Measurements from ENCODE around the gene PDE1C.

PDE1C gene

GRCh38 chr7:32103361-32103760 is 33.2 kb upstream of the PDE1C start:
- no peak for DNase-seq (ENCODE audit: low read depth)
- no peak for TF ChIP-seq CTCF (conservative IDR thresholded peaks at IDR 0.05; ENCODE audit: low read depth, low read length)
- no peak overlapping the region for H3K4me3 ChIP-seq (ENCODE audit: low read depth, low read length)

- no peak for TF ChIP-seq CTCF (conservative IDR thresholded peaks at IDR 0.05; ENCODE audit: low read depth, low read length)
- DNase-seq (ENCODE audit: low read depth), result no peak
- H3K4me3 ChIP-seq (ENCODE audit: low read depth, low read length), result no peak overlapping the region
These were observed 32.2 kb upstream of the PDE1C start for GRCh38 chr7:32102432-32102873.

GRCh38 chr7:32100407-32100907 is 30.2 kb upstream of the PDE1C start:
- no peak overlapping the region for H3K4me3 ChIP-seq (ENCODE audit: low read depth, low read length)
- no peak for DNase-seq (ENCODE audit: low read depth)
- TF ChIP-seq CTCF (conservative IDR thresholded peaks at IDR 0.05; ENCODE audit: low read depth, low read length), result no peak

GRCh38 chr7:32094516-32094915 is 24.3 kb upstream of the PDE1C start:
- H3K4me3 ChIP-seq (ENCODE audit: low read depth, low read length), result no peak overlapping the region
- no peak for DNase-seq (ENCODE audit: low read depth)
- TF ChIP-seq CTCF (conservative IDR thresholded peaks at IDR 0.05; ENCODE audit: low read depth, low read length), result no peak

GRCh38 chr7:32093415-32094408 is 23.5 kb upstream of the PDE1C start:
- peak; percentile 2 for DNase-seq (ENCODE audit: low read depth)
- H3K4me3 ChIP-seq (ENCODE audit: low read depth, low read length), result no peak overlapping the region
- TF ChIP-seq CTCF (conservative IDR thresholded peaks at IDR 0.05; ENCODE audit: low read depth, low read length), result no peak

GRCh38 chr7:32092346-32092745 is 22.1 kb upstream of the PDE1C start:
- TF ChIP-seq CTCF (conservative IDR thresholded peaks at IDR 0.05; ENCODE audit: low read depth, low read length), result no peak
- no peak overlapping the region for H3K4me3 ChIP-seq (ENCODE audit: low read depth, low read length)
- DNase-seq (ENCODE audit: low read depth), result no peak
